GM23338 (cell line): Measurements from ENCODE around the gene MERTK. TPM values are rescaled to one million over a fixed set of nuclear protein-coding genes. Genes with fewer than 3 reads are reported as not detected.

ENCODE experiments used
- ATAC-seq: fragments of 200-7000 bp; cut with Tn5 transposase; 3 replicates; pipeline ENCODE4 v1.9.1; 2020
- DNase-seq: peaks from one replicate; pipeline ENCODE4 v3.0.0-alpha.2; 2015; ENCODE audit warnings: low spot score
- H2AFZ ChIP-seq: fragments of 200-600 bp; sonication (generic); 2 replicates; pipeline ENCODE4 v1.8.0; 2016; ENCODE audit warnings: antibody characterized with exemption, mild to moderate bottlenecking, moderate library complexity
- H3F3A ChIP-seq: fragments of 200-600 bp; sonication (generic); replicated peaks from 2 replicates; pipeline ENCODE4 v1.8.0; 2017; ENCODE audit warnings: antibody characterized with exemption, mixed run types, low read depth
- H3K27ac ChIP-seq: fragments of 200-600 bp; sonication (generic); 2 replicates; pipeline ENCODE4 v1.6.1; 2016; ENCODE audit warnings: low read depth
- H3K27me3 ChIP-seq: fragments of 200-600 bp; sonication (generic); 2 replicates; pipeline ENCODE4 v1.8.0; 2016; ENCODE audit warnings: mild to moderate bottlenecking, mixed run types, moderate library complexity; ENCODE audit not compliant: insufficient read depth
- H3K36me3 ChIP-seq: fragments of 200-600 bp; sonication (generic); 2 replicates; pipeline ENCODE4 v1.8.0; 2016; ENCODE audit warnings: mild to moderate bottlenecking; ENCODE audit not compliant: insufficient read depth
- H3K4me1 ChIP-seq: fragments of 200-600 bp; sonication (generic); 2 replicates; pipeline ENCODE4 v1.8.0; 2016; ENCODE audit warnings: mild to moderate bottlenecking, moderate library complexity; ENCODE audit not compliant: insufficient read depth
- H3K4me2 ChIP-seq: fragments of 200-600 bp; sonication (generic); 2 replicates; pipeline ENCODE4 v1.7.1; 2017; ENCODE audit warnings: mixed run types
- H3K4me3 ChIP-seq: fragments of 200-600 bp; sonication (generic); 2 replicates; pipeline ENCODE4 v1.6.1; 2016; ENCODE audit warnings: mixed run types
- H3K79me2 ChIP-seq: fragments of 200-600 bp; sonication (generic); replicated peaks from 2 replicates; pipeline ENCODE4 v1.8.0; 2017; ENCODE audit warnings: mild to moderate bottlenecking; ENCODE audit not compliant: insufficient read depth
- H3K9me2 ChIP-seq: fragments of 200-600 bp; sonication (generic); 2 replicates; pipeline ENCODE4 v1.8.0; 2017; ENCODE audit not compliant: insufficient read depth
- H4K20me1 ChIP-seq: fragments of 200-600 bp; sonication (generic); replicated peaks from 2 replicates; pipeline ENCODE4 v1.8.0; 2017; ENCODE audit warnings: mild to moderate bottlenecking; ENCODE audit not compliant: insufficient read depth
- H3K27ac Mint-ChIP-seq: 2 replicates; pipeline ENCODE4 v1.8.0; 2020; ENCODE audit warnings: inconsistent platforms, mild to moderate bottlenecking, moderate library complexity, mixed read lengths
- H3K27me3 Mint-ChIP-seq: 3 replicates; pipeline ENCODE4 v1.8.0; 2022; ENCODE audit warnings: low read depth, mild to moderate bottlenecking, moderate library complexity, mixed read lengths, inconsistent platforms; ENCODE audit not compliant: insufficient read depth, poor library complexity
- H3K36me3 Mint-ChIP-seq: 3 replicates; pipeline ENCODE4 v1.8.0; 2021; ENCODE audit warnings: low read depth, mild to moderate bottlenecking, inconsistent platforms, moderate library complexity, mixed read lengths
- H3K4me1 Mint-ChIP-seq: 3 replicates; pipeline ENCODE4 v1.8.0; 2020; ENCODE audit warnings: mild to moderate bottlenecking, inconsistent platforms, mixed read lengths
- H3K4me3 Mint-ChIP-seq: 3 replicates; pipeline ENCODE4 v1.8.0; 2021; ENCODE audit warnings: moderate library complexity, mild to moderate bottlenecking, inconsistent platforms, mixed read lengths
- H3K9me3 Mint-ChIP-seq: 3 replicates; pipeline ENCODE4 v1.8.0; 2020; ENCODE audit warnings: moderate library complexity, mild to moderate bottlenecking, inconsistent platforms, mixed read lengths
- CREB1 ChIP-seq: fragments of 250-450 bp; sonication (Bioruptor Pico); IDR thresholded peaks from 2 replicates; pipeline ENCODE4 v1.5.0; 2020; ENCODE audit warnings: low read depth, mild to moderate bottlenecking, moderate library complexity
- CTCF ChIP-seq, 2 experiments: fragments of 200-600 bp in 1 of 2; sonication (generic) in 1 of 2; conservative IDR thresholded peaks; 2 replicates each; pipeline versions ENCODE4 v1.5.1 to v1.6.1; 2016 to 2017; ENCODE audit warnings: antibody characterized with exemption in 2 of 2, low read depth in 2 of 2, mild to moderate bottlenecking in 2 of 2, moderate library complexity in 1 of 2
- ETS1 ChIP-seq: IDR thresholded peaks from 2 replicates; pipeline ENCODE4 v1.6.1; 2016; ENCODE audit warnings: antibody characterized with exemption
- EZH2 ChIP-seq: fragments of 200-600 bp; sonication (generic); IDR thresholded peaks from one replicate; pipeline ENCODE4 v1.8.0; 2017; ENCODE audit warnings: antibody characterized with exemption, mild to moderate bottlenecking, low read depth; ENCODE audit not compliant: unreplicated experiment
- EZH2phosphoT487 ChIP-seq: fragments of 200-600 bp; sonication (generic); IDR thresholded peaks from one replicate; pipeline ENCODE4 v1.8.1; 2018; ENCODE audit warnings: antibody characterized with exemption; ENCODE audit not compliant: unreplicated experiment
- JUNB ChIP-seq: IDR thresholded peaks from one replicate; pipeline ENCODE4 v1.6.1; 2016; ENCODE audit warnings: antibody characterized with exemption; ENCODE audit not compliant: unreplicated experiment
- NANOG ChIP-seq: IDR thresholded peaks from 2 replicates; pipeline ENCODE4 v1.6.1; 2016; ENCODE audit warnings: antibody characterized with exemption, borderline replicate concordance
- POLR2AphosphoS5 ChIP-seq: IDR thresholded peaks from 2 replicates; pipeline ENCODE4 v1.6.1; 2016; ENCODE audit warnings: antibody characterized with exemption, low read depth
- REST ChIP-seq: IDR thresholded peaks from one replicate; pipeline ENCODE4 v1.6.1; 2018; ENCODE audit warnings: antibody characterized with exemption; ENCODE audit not compliant: unreplicated experiment
- STAT1 ChIP-seq: IDR thresholded peaks from one replicate; pipeline ENCODE4 v1.6.1; 2016; ENCODE audit warnings: antibody characterized with exemption; ENCODE audit not compliant: unreplicated experiment
- ZNF114 ChIP-seq: fragments of 250-450 bp; sonication (Bioruptor Pico); IDR thresholded peaks from 2 replicates; pipeline ENCODE4 v1.5.0; 2020; ENCODE audit warnings: mild to moderate bottlenecking, moderate library complexity
- ZNF331 ChIP-seq: fragments of 250-450 bp; sonication (Bioruptor Pico); IDR thresholded peaks from 2 replicates; pipeline ENCODE4 v1.5.0; 2020; ENCODE audit warnings: low read depth, mild to moderate bottlenecking, moderate library complexity
- ZNF462 ChIP-seq: fragments of 250-450 bp; sonication (Bioruptor Pico); IDR thresholded peaks from 2 replicates; pipeline ENCODE4 v1.5.0; 2020; ENCODE audit warnings: mild to moderate bottlenecking, moderate library complexity
- polyA plus RNA-seq: library from polyadenylated mRNA; unstranded; fragments of >200 nt; fragmentation: Nextera tagmentation; extraction: Ambion mirVana; gene quantifications from 2 replicates; pipeline ENCODE4 v1.2.1, GENCODE V29; 2016
- total RNA-seq: library from RNA; depleted of rRNA; stranded (reverse); fragments of >200 nt; shearing (Covaris generic); gene quantifications from 2 replicates; pipeline ENCODE4 v1.2.3, GENCODE V29; 2014

Gene MERTK
- total and polyA plus RNA-seq, 2 experiments from 2014 or later, result 3.0 to 9.0 TPM

- no peak overlapping the region for H3K4me2 ChIP-seq
- ATAC-seq (no peak), DNase-seq (no peak)
- TF ChIP-seq STAT1 (no peak), ZNF462 (CRISPR knock-in tag) (no peak), CREB1 (CRISPR knock-in tag) (no peak), POLR2AphosphoS5 (no peak), EZH2phosphoT487 (no peak), JUNB (no peak), EZH2 (no peak), ZNF331 (CRISPR knock-in tag) (no peak), ZNF114 (CRISPR knock-in tag) (no peak), NANOG (no peak), ETS1 (no peak), REST (no peak), CTCF (conservative IDR thresholded peaks at IDR 0.05; ENCODE audit: low read depth in 2 of 2) (no peak)
- no peaks in the 10 kb centered on the region for H3K9me2 ChIP-seq
- no peaks in the 10 kb centered on the region for H3K9me3 Mint-ChIP-seq
- no peak overlapping the region for H2AFZ ChIP-seq
- H4K20me1 ChIP-seq, result no peaks in the 10 kb centered on the region
- no peak overlapping the region for H3K27ac ChIP-seq
- H3K27me3 Mint-ChIP-seq, result no peaks in the 10 kb centered on the region
- no peaks in the 10 kb centered on the region for H3K79me2 ChIP-seq
- peaks cover 34% of the 10 kb centered on the region for H3K4me1 ChIP-seq
- H3K4me1 Mint-ChIP-seq, result peaks cover 38% of the 10 kb centered on the region
- no peaks in the 10 kb centered on the region for H3K36me3 ChIP-seq
- H3K27me3 ChIP-seq, result no peaks in the 10 kb centered on the region
- H3K36me3 Mint-ChIP-seq, result no peaks in the 10 kb centered on the region
- H3F3A ChIP-seq, result peaks cover 2% of the 10 kb centered on the region; the same call in 1 of the 2 replicates
- no peak overlapping the region for H3K4me3 ChIP-seq
- H3K27ac Mint-ChIP-seq, result no peak overlapping the region
- no peak overlapping the region for H3K4me3 Mint-ChIP-seq
These were observed 10.2 kb downstream of the MERTK start for GRCh38 chr2:111908578-111908977.
